Measurements from ENCODE around the gene KLHDC4. TPM values are rescaled to one million over a fixed set of nuclear protein-coding genes. Genes with fewer than 3 reads are reported as not detected.

Gene KLHDC4
- total and polyA plus RNA-seq, 2 donors from 2014 or later: 25.0 to 42.2 TPM

DNA sequence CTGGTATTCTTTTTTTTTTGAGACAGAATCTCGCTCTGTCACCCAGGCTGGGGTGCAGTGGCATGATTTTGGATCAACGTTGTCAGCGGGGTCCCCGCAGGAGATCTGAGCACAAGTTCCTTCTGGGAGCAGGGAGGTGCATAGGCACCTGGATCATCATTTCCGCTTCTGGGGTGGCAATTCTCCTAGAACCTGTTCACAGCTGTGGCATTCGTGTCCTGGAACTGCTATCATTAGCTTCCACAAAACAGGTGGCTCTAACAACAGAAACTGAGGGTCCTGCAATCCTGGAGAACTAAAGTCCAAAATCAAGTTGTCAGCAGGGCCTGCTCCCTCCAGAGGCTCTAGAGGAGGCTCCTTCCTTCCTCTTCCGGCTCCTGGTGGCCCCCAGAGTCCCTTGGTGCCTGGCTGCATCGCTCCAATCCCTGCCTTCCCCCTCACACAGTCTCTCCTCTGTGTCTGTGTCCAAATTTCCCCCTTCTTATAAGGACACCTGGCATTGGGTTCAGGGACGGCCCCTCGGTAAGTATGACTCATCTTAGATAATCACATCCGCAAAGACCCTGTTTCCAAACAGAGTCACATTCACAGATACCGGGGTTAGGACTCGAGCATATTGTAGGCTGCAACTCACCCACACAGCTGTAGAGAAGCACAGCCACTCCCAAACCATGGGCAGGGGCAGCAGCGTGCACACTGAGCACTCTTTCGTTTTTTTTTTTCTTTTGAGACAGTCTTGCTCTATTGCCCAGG is 43.5 kb upstream of the KLHDC4 start:
- no peak for FAIRE-seq
- no peaks in the 10 kb centered on the region for H3K36me3 ChIP-seq (ENCODE audit: control insufficient read depth in 2 of 3, insufficient read depth in 3 of 3, low read length in 3 of 3)
- H3K4me3 ChIP-seq (ENCODE audit: low read length in 3 of 3): no peak overlapping the region
- TF ChIP-seq, protein P1, sequence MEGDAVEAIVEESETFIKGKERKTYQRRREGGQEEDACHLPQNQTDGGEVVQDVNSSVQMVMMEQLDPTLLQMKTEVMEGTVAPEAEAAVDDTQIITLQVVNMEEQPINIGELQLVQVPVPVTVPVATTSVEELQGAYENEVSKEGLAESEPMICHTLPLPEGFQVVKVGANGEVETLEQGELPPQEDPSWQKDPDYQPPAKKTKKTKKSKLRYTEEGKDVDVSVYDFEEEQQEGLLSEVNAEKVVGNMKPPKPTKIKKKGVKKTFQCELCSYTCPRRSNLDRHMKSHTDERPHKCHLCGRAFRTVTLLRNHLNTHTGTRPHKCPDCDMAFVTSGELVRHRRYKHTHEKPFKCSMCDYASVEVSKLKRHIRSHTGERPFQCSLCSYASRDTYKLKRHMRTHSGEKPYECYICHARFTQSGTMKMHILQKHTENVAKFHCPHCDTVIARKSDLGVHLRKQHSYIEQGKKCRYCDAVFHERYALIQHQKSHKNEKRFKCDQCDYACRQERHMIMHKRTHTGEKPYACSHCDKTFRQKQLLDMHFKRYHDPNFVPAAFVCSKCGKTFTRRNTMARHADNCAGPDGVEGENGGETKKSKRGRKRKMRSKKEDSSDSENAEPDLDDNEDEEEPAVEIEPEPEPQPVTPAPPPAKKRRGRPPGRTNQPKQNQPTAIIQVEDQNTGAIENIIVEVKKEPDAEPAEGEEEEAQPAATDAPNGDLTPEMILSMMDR (IDR thresholded peaks at IDR 0.05; ENCODE audit: borderline replicate concordance, extremely low read depth, insufficient read depth): no peak
- no peaks in the 10 kb centered on the region for H3K27me3 ChIP-seq (ENCODE audit: control insufficient read depth, insufficient read depth, low read length)
- no peaks in the 10 kb centered on the region for H3K9me3 ChIP-seq (ENCODE audit: control insufficient read depth in 2 of 3, insufficient read depth in 1 of 3, low read length in 3 of 3)
- H3K9ac ChIP-seq (ENCODE audit: low read length in 3 of 3): no peak overlapping the region
- H3K4me1 ChIP-seq (ENCODE audit: control insufficient read depth in 2 of 3, insufficient read depth in 2 of 3, low read depth in 1 of 3, low read length in 3 of 3): peaks cover 0 to 2% (median 0%) of the 10 kb centered on the region in 3 donors
- no peak overlapping the region for H3K27ac ChIP-seq (ENCODE audit: low read depth in 2 of 2, low read length in 2 of 2)
- DNase-seq: no peak
- intact Hi-C loops (cut with DNase I): no loop called here

DNA sequence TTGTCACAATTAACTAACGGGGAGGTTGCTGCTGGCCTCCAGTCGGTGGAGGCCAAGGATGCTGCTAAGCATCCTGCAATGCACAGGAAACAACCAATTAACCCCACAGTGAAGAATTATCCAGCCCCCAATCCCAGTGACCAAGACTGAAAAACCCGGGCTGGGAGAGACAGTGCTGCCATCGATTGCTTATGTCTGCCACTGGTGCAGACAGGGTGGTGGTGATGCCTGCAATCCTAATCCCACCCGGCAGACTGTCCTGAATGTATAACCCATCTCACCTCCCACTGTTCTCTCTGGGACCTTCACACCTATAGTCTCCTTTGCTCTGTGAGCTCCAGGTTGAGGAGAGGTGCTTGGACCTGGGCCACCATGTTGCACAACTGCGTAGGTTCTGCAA is 42.3 kb upstream of the KLHDC4 start:
- TF ChIP-seq, protein P1 (IDR thresholded peaks at IDR 0.05; ENCODE audit: borderline replicate concordance, extremely low read depth, insufficient read depth): no peak
- Histone ChIP-seq H3K4me3 (ENCODE audit: low read length in 3 of 3) (no peak overlapping the region), H3K9ac (ENCODE audit: low read length in 3 of 3) (no peak overlapping the region), H3K4me1 (ENCODE audit: control insufficient read depth in 2 of 3, insufficient read depth in 2 of 3, low read depth in 1 of 3, low read length in 3 of 3) (peaks cover 0 to 2% (median 0%) of the 10 kb centered on the region in 3 donors), H3K36me3 (ENCODE audit: control insufficient read depth in 2 of 3, insufficient read depth in 3 of 3, low read length in 3 of 3) (no peaks in the 10 kb centered on the region), H3K27ac (ENCODE audit: low read depth in 2 of 2, low read length in 2 of 2) (no peak overlapping the region), H3K9me3 (ENCODE audit: control insufficient read depth in 2 of 3, insufficient read depth in 1 of 3, low read length in 3 of 3) (no peaks in the 10 kb centered on the region), H3K27me3 (ENCODE audit: control insufficient read depth, insufficient read depth, low read length) (no peaks in the 10 kb centered on the region)
- intact Hi-C loops (cut with DNase I): no loop called here
- DNase-seq (no peak), FAIRE-seq (no peak)

DNA sequence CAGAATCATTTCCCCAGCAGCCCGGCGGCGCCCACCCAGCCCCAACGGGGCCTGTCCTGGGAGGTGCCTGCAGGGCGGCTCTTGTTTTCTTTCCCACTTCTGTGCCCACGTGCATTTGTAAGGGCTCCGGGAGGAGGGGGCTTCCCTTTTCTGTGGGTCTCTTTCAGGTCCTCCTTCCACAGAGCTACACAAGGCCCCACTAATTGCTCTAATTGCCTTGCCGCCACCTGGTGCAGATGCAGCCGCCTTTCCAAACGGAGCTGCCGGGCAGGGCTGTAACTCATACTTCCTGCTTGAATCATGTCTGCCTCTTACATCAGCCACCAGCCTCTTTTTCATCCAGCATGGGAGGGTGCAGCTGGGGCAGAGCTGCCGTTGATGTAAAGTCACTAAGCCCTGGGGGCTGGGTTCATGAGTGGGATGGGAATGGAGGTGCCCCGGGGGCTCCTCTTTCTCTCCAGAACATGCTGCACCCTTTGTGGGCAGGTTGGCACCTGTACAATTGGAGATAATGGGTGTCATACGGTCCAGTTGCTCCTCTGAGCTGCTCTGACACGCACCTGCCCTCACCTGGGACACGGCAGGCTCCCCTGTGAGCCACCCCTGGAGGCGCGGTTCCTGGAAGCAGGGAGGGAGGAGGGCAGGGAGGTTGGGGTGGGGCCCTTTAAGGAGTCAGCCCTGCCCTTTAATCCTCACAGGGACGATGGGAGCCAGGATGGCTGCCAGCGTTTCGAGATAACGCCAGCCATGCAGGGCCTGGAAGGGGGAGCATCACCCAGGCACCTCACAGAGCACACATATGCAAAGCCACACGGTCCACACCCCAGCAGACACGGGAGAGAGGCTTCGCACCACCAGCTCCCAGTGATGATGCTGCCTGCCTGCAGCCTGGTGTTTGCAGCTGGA is 41.1 kb upstream of the KLHDC4 start:
- intact Hi-C loops (cut with DNase I): no loop called here
- Histone ChIP-seq H3K4me1 (ENCODE audit: control insufficient read depth in 2 of 3, insufficient read depth in 2 of 3, low read depth in 1 of 3, low read length in 3 of 3) (peaks cover 0 to 2% (median 0%) of the 10 kb centered on the region in 3 donors), H3K9me3 (ENCODE audit: control insufficient read depth in 2 of 3, insufficient read depth in 1 of 3, low read length in 3 of 3) (no peaks in the 10 kb centered on the region), H3K36me3 (ENCODE audit: control insufficient read depth in 2 of 3, insufficient read depth in 3 of 3, low read length in 3 of 3) (no peaks in the 10 kb centered on the region), H3K9ac (ENCODE audit: low read length in 3 of 3) (no peak overlapping the region), H3K4me3 (ENCODE audit: low read length in 3 of 3) (no peak overlapping the region), H3K27ac (ENCODE audit: low read depth in 2 of 2, low read length in 2 of 2) (no peak overlapping the region), H3K27me3 (ENCODE audit: control insufficient read depth, insufficient read depth, low read length) (no peaks in the 10 kb centered on the region)
- TF ChIP-seq, protein P1 (IDR thresholded peaks at IDR 0.05; ENCODE audit: borderline replicate concordance, extremely low read depth, insufficient read depth): no peak
- no peak for FAIRE-seq
- DNase-seq: peak in 4 of 5 donors; percentile 48 to 70 (median 55)
